AG10803 (cell line): Measurements from ENCODE around the gene FBXO28.

Experiments
- DNase-seq: peaks from one replicate; pipeline ENCODE4 v3.0.0; 2010; ENCODE audit warnings: low read depth
- H3K4me3 ChIP-seq: 2 replicates; pipeline ENCODE4 v1.5.1; 2011; ENCODE audit warnings: mild to moderate bottlenecking, low read length, control low read depth
- TF ChIP-seq, protein P1 (sequence below): conservative IDR thresholded peaks from 2 replicates; pipeline ENCODE4 v1.5.1; 2011; ENCODE audit warnings: mild to moderate bottlenecking, low read length, control low read depth, inconsistent platforms

FBXO28 gene

DNA sequence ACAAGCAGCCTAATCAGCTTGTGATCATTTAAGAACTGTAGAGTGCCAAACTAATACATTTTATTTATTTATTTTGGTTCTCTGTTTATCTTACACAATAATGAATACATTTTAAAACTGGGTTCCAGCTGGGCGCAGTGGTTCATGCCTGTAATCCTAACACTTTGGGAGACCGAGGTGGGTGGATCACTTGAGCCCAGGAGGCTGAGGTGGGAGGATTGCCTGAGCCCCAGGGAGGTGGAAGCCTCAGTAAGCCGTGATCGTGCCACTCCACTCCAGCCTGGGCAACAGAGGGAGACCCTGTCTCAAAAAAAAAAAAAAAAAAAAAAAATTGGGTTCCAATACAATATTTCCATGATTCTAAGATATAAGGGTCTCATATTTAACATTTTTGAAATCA lies 9.2 kb downstream of the FBXO28 start:
- no peak overlapping the region for H3K4me3 ChIP-seq
- DNase-seq = no peak
- TF ChIP-seq, protein P1, sequence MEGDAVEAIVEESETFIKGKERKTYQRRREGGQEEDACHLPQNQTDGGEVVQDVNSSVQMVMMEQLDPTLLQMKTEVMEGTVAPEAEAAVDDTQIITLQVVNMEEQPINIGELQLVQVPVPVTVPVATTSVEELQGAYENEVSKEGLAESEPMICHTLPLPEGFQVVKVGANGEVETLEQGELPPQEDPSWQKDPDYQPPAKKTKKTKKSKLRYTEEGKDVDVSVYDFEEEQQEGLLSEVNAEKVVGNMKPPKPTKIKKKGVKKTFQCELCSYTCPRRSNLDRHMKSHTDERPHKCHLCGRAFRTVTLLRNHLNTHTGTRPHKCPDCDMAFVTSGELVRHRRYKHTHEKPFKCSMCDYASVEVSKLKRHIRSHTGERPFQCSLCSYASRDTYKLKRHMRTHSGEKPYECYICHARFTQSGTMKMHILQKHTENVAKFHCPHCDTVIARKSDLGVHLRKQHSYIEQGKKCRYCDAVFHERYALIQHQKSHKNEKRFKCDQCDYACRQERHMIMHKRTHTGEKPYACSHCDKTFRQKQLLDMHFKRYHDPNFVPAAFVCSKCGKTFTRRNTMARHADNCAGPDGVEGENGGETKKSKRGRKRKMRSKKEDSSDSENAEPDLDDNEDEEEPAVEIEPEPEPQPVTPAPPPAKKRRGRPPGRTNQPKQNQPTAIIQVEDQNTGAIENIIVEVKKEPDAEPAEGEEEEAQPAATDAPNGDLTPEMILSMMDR = no peak

DNA sequence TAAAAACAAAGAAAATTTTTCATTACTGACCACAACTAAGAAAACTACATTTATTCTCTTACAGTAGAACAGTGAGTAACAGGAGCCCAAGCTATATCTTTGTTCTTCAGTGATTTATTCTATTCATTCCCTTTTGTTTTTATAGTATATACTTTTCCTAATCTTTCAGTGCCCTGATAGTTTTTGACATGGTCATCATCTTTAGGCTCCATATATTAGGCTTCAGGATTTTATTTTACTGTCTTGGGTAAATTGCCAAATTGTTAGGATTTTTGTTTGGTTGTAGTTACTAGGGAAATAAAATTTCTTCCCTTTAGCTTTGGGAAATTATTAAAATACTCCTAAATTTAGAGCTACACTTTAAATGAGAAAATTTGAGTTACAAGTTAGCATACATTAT lies 10.3 kb downstream of the FBXO28 start:
- peak; percentile 30 for DNase-seq
- H3K4me3 ChIP-seq = no peak overlapping the region
- TF ChIP-seq, protein P1 = no peak

DNA sequence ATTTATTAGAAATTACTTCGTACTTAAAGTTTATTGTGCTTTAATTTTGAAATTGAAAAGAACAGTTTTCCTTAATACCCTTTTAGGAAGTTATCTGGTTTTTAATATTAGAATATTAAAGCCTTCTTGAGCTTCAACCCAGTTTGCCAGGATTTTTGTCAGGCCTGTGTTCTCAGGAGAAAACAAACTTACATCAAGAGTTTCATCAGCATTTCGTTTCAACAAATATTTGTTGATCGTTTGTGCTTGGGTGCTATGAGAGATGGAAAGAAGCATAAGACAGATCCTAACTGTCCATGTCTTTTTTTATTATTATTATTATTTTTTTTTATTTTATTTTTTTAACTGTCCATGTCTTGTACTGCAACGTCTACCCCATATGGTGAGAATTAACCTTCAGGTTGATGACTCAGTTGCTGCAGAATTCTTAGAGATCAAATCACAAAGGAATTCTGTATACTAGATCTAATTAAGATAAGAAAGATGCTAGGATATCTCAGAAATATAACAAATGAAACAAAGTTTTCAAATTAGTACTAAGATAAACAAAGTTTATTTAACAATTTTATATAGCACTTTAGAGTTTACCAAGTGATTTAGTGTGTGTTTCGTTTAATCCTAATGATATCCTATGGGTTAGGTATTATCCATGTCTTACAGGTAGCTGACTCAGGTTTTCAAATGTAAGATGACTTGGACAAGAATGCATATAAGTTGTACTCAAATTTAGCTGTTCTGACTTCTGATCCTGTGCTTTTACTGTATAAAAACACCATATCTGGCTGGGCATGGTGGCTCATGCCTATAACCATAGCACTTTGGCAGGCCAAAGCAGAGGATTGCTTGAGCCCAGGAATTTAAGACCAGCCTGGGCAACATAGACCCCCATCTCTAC lies 14.3 kb downstream of the FBXO28 start:
- no peak overlapping the region for H3K4me3 ChIP-seq
- peak; percentile 51 for DNase-seq
- TF ChIP-seq, protein P1 = no peak

DNA sequence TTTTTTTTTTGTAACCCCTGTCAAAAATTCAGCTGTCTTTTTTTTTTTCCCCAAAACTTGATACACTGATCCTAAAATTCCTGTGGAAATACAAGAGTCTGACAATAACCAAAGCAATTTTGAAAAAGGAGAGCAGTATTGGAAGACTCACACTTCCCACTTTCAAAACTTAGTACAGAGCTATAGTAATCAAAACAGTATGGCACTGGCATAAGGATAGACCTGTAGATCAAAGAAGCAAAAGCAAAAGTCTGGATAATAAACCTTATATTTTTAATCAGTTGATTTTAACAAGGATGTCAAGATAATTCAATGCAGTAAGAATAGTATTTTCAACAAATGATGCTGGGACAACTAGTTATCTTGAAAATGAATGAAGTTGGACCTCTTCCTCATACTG lies 17.3 kb downstream of the FBXO28 start:
- no peak for DNase-seq
- no peak overlapping the region for H3K4me3 ChIP-seq
- TF ChIP-seq, protein P1 = no peak

DNA sequence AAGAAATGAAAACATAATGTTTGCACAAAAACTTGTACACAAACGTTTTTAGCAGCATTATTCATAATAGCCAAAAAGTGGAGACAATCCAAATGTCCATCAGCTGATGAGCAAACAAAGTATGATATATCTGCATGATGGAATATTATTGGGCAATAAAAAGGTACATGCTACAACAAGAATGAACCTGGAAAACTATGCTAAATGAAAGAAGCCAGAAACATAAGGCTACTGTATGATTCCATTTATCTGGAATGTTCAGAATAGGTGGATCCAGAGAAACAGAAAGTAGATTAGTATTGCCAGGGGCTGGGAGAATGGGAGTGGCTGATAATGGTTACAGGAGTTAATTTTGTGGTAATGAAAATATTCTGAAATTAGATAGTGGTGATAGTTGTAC lies 19.0 kb downstream of the FBXO28 start:
- TF ChIP-seq, protein P1 = no peak
- H3K4me3 ChIP-seq = no peak overlapping the region
- no peak for DNase-seq

DNA sequence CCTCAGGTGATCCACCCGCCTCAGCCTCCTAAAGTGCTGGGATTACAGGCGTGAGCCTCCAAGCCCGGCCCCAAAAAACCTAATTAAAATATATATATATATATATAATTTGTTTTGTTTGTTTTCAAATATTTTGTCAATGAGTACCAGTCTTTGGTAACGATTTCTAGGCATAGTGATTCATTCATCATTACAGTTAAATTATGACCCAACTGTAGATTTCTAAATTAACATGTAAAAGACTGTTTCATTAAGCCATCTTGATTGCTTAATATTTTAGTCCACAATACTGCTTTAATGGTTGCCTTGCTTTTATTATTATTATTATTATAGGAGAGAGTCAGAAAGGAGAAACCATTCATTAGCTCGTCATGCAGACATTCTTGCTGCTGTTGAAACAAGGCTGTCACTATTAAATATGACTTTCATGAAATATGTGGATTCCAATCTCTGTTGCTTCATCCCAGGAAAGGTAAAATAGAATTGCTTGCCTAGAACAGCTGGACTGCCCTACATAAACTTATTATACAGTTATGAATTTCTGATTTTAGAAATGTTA lies 19.9 kb downstream of the FBXO28 start:
- no peak overlapping the region for H3K4me3 ChIP-seq
- TF ChIP-seq, protein P1 = no peak
- no peak for DNase-seq

DNA sequence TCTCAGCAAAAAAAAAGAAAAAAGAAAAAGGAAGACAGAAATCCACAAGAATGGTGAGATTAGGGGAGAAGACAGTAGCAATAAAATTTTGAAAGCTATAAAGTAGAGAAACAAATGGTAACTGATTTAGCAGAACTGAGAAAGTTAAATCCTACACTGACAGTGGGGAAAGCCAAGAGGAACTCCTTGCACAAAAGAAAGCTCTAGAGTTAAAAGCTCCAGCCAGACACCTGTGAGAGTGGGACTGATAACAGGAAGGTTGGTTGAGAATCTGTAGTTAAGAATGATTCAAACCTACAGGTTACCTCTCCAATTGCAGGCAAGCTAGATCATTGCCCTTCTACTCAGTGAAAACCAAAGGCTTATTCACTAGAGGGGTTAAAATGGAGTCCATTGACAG lies 23.6 kb downstream of the FBXO28 start:
- TF ChIP-seq, protein P1 = no peak
- DNase-seq = no peak
- H3K4me3 ChIP-seq = no peak overlapping the region
